Osteoblast (primary cell): ENCODE results near the gene FKBP15. TPM values are rescaled to one million over a fixed set of nuclear protein-coding genes. Genes with fewer than 3 reads are reported as not detected.

Source experiments
- DNase-seq: peaks from one replicate; pipeline ENCODE4 v3.0.0; 2011; ENCODE audit warnings: low spot score, mixed read lengths; ENCODE audit not compliant: insufficient read length; ENCODE audit errors: missing footprints
- H2AFZ ChIP-seq: 2 replicates; pipeline ENCODE4 v1.6.0; 2011; ENCODE audit warnings: mild to moderate bottlenecking, low read length
- H3K27ac ChIP-seq: 2 replicates; pipeline ENCODE4 v1.5.1; 2011; ENCODE audit warnings: mild to moderate bottlenecking, low read depth, low read length, moderate library complexity
- H3K27me3 ChIP-seq: 2 replicates; pipeline ENCODE4 v1.6.0; 2012; ENCODE audit warnings: mild to moderate bottlenecking, control low read depth, inconsistent platforms, low read length, moderate library complexity; ENCODE audit not compliant: insufficient read depth
- H3K36me3 ChIP-seq: 2 replicates; pipeline ENCODE4 v1.5.1; 2011; ENCODE audit warnings: mild to moderate bottlenecking, low read length, control low read depth, moderate library complexity; ENCODE audit not compliant: insufficient read depth
- H3K4me1 ChIP-seq: 2 replicates; pipeline ENCODE4 v1.5.1; 2011; ENCODE audit warnings: mild to moderate bottlenecking, low read length, control low read depth, moderate library complexity; ENCODE audit not compliant: insufficient read depth
- H3K4me2 ChIP-seq: 2 replicates; pipeline ENCODE4 v1.6.0; 2011; ENCODE audit warnings: mild to moderate bottlenecking, low read length; ENCODE audit not compliant: insufficient read depth
- H3K4me3 ChIP-seq: fragments of 200-600 bp; sonication (generic); 3 replicates; pipeline ENCODE4 v1.5.1; 2012; ENCODE audit warnings: mild to moderate bottlenecking, low read length, inconsistent platforms; ENCODE audit not compliant: insufficient read depth
- H3K79me2 ChIP-seq: 2 replicates; pipeline ENCODE4 v1.6.0; 2012; ENCODE audit warnings: mild to moderate bottlenecking, low read length, control low read depth, inconsistent platforms; ENCODE audit not compliant: insufficient read depth
- H3K9me3 ChIP-seq: 2 replicates; pipeline ENCODE4 v1.5.1; 2011; ENCODE audit warnings: low read depth, low read length, control low read depth
- H4K20me1 ChIP-seq: 2 replicates; pipeline ENCODE4 v1.6.0; 2012; ENCODE audit warnings: mild to moderate bottlenecking, low read length, control low read depth; ENCODE audit not compliant: insufficient read depth
- total RNA-seq: library from RNA; depleted of rRNA; stranded (reverse); fragments of >200 nt; gene quantifications from 2 replicates; pipeline ENCODE4 v1.2.3, GENCODE V29; 2012
- TF ChIP-seq, protein P1 (sequence below): IDR thresholded peaks from 2 replicates; pipeline ENCODE4 v1.5.1; 2011; ENCODE audit warnings: mild to moderate bottlenecking, low read depth, low read length, moderate library complexity; ENCODE audit errors: extremely low read depth

The FKBP15 gene
- 29.8 and 31.8 TPM in 2 replicates for total RNA-seq

- H3K27ac ChIP-seq, result peak within 1 kb of the TSS; percentile 92
- H4K20me1 ChIP-seq, result peaks cover 6% of the 10 kb centered on the region
- no peaks in the 10 kb centered on the region for H3K27me3 ChIP-seq
- peaks cover 8% of the 10 kb centered on the region for H3K36me3 ChIP-seq
- H3K4me2 ChIP-seq, result peak within 1 kb of the TSS; percentile 98
- peaks cover 30% of the 10 kb centered on the region for H3K4me1 ChIP-seq
- peak within 1 kb of the TSS; percentile 97 for H2AFZ ChIP-seq
- peak within 1 kb of the TSS; percentile 97 for H3K4me3 ChIP-seq
- peaks cover 91% of the 10 kb centered on the region for H3K79me2 ChIP-seq
- DNase-seq, result peak; percentile 96
- TF ChIP-seq, protein P1, sequence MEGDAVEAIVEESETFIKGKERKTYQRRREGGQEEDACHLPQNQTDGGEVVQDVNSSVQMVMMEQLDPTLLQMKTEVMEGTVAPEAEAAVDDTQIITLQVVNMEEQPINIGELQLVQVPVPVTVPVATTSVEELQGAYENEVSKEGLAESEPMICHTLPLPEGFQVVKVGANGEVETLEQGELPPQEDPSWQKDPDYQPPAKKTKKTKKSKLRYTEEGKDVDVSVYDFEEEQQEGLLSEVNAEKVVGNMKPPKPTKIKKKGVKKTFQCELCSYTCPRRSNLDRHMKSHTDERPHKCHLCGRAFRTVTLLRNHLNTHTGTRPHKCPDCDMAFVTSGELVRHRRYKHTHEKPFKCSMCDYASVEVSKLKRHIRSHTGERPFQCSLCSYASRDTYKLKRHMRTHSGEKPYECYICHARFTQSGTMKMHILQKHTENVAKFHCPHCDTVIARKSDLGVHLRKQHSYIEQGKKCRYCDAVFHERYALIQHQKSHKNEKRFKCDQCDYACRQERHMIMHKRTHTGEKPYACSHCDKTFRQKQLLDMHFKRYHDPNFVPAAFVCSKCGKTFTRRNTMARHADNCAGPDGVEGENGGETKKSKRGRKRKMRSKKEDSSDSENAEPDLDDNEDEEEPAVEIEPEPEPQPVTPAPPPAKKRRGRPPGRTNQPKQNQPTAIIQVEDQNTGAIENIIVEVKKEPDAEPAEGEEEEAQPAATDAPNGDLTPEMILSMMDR, result no peak
- no peaks in the 10 kb centered on the region for H3K9me3 ChIP-seq
Measured at GRCh38 chr9:113221003-113221799, at the start of gene FKBP15, which contains the start of gene SLC31A1. Gene FKBP15 (minus strand): TSS chr9:113221277. CDS start chr9:113221243, 34 bp downstream. Gene SLC31A1 (plus strand): TSS chr9:113221544. CDS start chr9:113256149, 34,605 bp downstream.

DNA sequence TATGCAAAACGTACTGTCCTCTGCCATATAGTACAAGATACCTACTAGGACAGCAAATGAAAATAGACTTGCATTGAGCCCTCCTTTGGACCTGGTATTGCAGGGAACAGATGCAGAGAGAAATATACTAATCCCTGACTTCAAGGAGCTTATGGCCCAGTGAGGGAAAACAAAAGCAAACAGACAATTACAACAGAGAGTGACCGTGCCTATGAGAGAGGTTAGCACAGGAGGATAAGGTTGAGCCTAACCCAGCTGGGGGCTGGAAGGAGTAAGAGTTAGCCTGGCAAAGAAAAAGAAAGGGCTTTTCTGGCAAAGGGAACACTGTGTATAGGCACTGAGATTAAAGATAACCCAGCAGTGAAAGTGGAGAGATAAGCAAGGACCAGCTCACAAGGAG lies 48.8 kb upstream of the FKBP15 start:
- H4K20me1 ChIP-seq, result no peaks in the 10 kb centered on the region
- H2AFZ ChIP-seq, result no peak overlapping the region
- peaks cover 9% of the 10 kb centered on the region for H3K4me1 ChIP-seq
- H3K27ac ChIP-seq, result no peak overlapping the region
- H3K27me3 ChIP-seq, result no peaks in the 10 kb centered on the region
- H3K9me3 ChIP-seq, result no peaks in the 10 kb centered on the region
- TF ChIP-seq, protein P1, result no peak
- peaks cover 26% of the 10 kb centered on the region for H3K79me2 ChIP-seq
- H3K4me2 ChIP-seq, result no peak overlapping the region
- peaks cover 56% of the 10 kb centered on the region for H3K36me3 ChIP-seq
- no peak for DNase-seq
- no peak overlapping the region for H3K4me3 ChIP-seq

DNA sequence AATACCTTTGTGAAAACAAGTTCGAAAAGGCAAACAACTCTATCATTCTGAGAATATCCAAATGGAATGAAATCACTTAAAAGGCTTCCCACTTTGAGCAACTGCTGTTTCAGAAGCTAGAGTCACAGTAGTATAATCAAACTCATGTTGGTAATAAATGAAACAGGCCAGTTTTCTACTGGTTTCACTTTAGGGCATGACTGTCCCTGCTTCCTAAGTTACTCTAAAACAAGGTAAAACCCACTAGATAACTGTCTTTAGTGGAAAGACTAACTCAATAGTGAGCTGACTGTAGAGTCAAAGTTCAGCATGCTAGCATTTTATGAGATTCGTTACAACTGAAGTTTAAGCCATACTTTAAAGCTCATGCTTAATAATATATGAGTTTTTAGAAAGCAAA lies 48.3 kb upstream of the FKBP15 start:
- H3K27me3 ChIP-seq, result no peaks in the 10 kb centered on the region
- H3K4me1 ChIP-seq, result peaks cover 5% of the 10 kb centered on the region
- H2AFZ ChIP-seq, result no peak overlapping the region
- peaks cover 22% of the 10 kb centered on the region for H3K79me2 ChIP-seq
- no peak overlapping the region for H3K4me2 ChIP-seq
- H3K9me3 ChIP-seq, result no peaks in the 10 kb centered on the region
- no peak overlapping the region for H3K27ac ChIP-seq
- no peaks in the 10 kb centered on the region for H4K20me1 ChIP-seq
- TF ChIP-seq, protein P1, result no peak
- DNase-seq, result peak; percentile 29
- H3K4me3 ChIP-seq, result no peak overlapping the region
- peaks cover 56% of the 10 kb centered on the region for H3K36me3 ChIP-seq

DNA sequence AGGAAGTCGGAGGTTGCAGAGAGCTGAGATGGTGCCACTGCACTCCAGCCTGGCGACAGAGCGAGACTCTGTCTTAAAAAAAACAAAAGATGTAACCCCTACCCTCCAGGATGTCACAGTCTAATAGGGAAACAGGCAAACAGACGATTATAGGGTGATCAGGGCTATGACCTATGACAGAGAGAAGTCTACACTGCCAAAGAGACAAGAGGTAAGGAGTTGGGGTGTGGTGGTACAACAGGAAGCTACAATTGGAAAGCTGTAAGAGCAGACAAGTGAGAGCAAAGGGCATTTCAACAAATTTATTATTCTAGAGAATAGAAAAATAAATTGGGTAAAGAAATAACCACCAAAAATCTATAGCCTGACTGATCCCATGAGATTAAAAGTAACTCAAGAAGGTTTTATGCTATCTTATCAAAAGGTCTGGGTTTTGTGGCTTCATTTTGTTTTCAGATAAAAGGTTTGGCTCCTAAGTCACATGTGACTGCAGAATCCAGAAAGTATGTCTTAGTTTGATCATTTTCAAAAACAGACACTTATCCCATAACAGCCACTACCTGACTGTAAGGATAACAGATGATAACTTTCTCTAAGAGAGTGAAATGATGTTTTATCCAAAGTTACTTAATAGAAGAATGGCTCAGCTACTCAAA lies 47.0 kb upstream of the FKBP15 start:
- Histone ChIP-seq H3K4me2 (no peak overlapping the region), H2AFZ (no peak overlapping the region), H3K4me3 (no peak overlapping the region), H3K27me3 (no peaks in the 10 kb centered on the region), H4K20me1 (no peaks in the 10 kb centered on the region), H3K9me3 (no peaks in the 10 kb centered on the region), H3K79me2 (peaks cover 9% of the 10 kb centered on the region), H3K27ac (no peak overlapping the region), H3K36me3 (peaks cover 54% of the 10 kb centered on the region), H3K4me1 (no peaks in the 10 kb centered on the region)
- TF ChIP-seq, protein P1, result no peak
- DNase-seq, result no peak
